Measurements from ENCODE around the gene L3MBTL4.

DNA sequence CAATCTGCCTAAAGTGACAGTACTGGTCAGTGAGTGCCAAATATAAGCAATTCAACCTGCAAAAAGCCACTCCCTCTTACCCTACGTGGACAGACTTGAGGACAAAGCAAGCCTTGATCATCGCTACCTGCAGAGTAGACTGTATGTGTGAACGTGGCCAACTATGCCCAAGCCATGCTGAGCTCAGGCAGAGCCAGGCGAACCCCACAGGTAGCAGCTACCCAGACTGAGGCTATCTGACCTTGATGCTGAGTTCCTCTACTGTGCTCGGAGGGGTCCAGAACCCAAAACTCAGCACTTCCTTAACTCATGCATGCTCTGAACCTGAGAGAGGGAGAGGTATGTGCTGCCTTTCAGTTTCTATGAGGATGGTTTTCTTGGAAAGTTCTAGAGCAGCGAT, 455.9 kb downstream of the L3MBTL4 start:
- TF ChIP-seq, protein P1, sequence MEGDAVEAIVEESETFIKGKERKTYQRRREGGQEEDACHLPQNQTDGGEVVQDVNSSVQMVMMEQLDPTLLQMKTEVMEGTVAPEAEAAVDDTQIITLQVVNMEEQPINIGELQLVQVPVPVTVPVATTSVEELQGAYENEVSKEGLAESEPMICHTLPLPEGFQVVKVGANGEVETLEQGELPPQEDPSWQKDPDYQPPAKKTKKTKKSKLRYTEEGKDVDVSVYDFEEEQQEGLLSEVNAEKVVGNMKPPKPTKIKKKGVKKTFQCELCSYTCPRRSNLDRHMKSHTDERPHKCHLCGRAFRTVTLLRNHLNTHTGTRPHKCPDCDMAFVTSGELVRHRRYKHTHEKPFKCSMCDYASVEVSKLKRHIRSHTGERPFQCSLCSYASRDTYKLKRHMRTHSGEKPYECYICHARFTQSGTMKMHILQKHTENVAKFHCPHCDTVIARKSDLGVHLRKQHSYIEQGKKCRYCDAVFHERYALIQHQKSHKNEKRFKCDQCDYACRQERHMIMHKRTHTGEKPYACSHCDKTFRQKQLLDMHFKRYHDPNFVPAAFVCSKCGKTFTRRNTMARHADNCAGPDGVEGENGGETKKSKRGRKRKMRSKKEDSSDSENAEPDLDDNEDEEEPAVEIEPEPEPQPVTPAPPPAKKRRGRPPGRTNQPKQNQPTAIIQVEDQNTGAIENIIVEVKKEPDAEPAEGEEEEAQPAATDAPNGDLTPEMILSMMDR (IDR thresholded peaks at IDR 0.05) = no peak
- TF ChIP-seq POLR2A (IDR thresholded peaks at IDR 0.05) = no peak

All from adrenal gland (tissue), 5 donors.